GM12873 (cell line): Measurements from ENCODE around the gene SLC7A6.
A peak's percentile ranks its signal among the peaks of the same experiment; 100 is the strongest.

ENCODE experiments used
- CTCF ChIP-seq: IDR thresholded peaks from 2 replicates; pipeline ENCODE4 v1.5.1; 2012; ENCODE audit warnings: low read depth, mild to moderate bottlenecking, moderate library complexity, low read length, control low read depth; ENCODE audit not compliant: insufficient read depth; ENCODE audit errors: missing control alignments

SLC7A6 gene

GRCh38 chr16:68226116-68226515 is 38.2 kb upstream of the SLC7A6 start:
- TF ChIP-seq CTCF: no peak

GRCh38 chr16:68227183-68227793 is 37.0 kb upstream of the SLC7A6 start:
- no peak for TF ChIP-seq CTCF

- TF ChIP-seq CTCF: peak; percentile 30
These were observed 36.3 kb upstream of the SLC7A6 start for GRCh38 chr16:68227850-68228553.

GRCh38 chr16:68228652-68229051 is 35.7 kb upstream of the SLC7A6 start:
- TF ChIP-seq CTCF: no peak

- peak; percentile 91 for TF ChIP-seq CTCF
These were observed 34.7 kb upstream of the SLC7A6 start for GRCh38 chr16:68229431-68230175.

- TF ChIP-seq CTCF: no peak
These were observed 34.2 kb upstream of the SLC7A6 start for GRCh38 chr16:68230176-68230571.

GRCh38 chr16:68230956-68231355 is 33.4 kb upstream of the SLC7A6 start:
- no peak for TF ChIP-seq CTCF
